Activated CD4-positive, alpha-beta T cell treated with anti-CD3 and anti-CD28 coated beads, Interleukin-2, amount 50 U/mL, for 24 hours (primary cell): ENCODE results near the gene NANS.

Experiments
- DNase-seq, 2 donors: peaks; one replicate each; pipeline ENCODE4 v3.0.0-alpha.2; 2020; ENCODE audit warnings: low read depth in 1 of 2, low spot score in 1 of 2

Gene NANS

DNA sequence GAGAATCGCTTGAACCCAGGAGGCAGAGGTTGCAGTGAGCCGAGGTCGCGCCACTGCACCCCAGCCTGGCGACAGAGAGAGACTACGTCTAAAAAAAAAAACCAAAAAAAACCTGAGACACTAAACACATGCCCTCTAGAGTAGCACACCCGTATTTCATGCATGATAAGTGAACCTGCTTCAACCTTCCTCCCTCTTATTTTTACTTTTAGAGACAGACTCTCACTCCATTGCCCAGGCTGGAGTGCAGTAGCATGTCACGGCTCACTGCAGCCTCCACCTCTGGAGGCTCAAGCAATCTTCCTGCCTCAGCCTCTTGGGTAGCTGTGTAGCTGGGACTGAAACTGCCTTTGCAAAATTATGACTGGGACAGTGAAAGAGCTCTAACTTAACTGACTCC is 17.6 kb upstream of the NANS start:
- no peak for DNase-seq

- DNase-seq: no peak
Measured at GRCh38 chr9:98039607-98040017, 16.9 kb upstream of the NANS start.

- no peak for DNase-seq
Measured at GRCh38 chr9:98040212-98040611, 16.3 kb upstream of the NANS start.

DNA sequence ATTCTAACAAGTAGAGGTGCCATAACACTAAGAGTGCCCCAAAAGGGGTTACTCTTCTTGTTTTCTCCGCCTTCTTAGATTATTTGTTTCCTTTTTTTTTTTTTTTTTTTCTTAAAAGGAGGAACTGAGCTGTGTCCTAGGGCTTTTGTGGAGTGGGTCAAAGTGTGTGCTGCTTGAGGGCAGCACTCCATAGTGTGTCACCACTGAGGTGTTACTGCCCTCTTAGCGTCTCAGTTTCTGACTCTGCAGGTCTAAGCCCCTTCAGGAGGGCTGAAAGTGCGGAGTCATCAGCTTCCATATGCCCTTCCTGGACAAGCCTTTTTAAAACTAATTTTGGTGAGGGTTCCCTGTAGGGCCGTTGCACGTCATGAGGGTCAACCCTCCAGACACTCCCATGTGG is 12.6 kb upstream of the NANS start:
- DNase-seq: no peak

DNA sequence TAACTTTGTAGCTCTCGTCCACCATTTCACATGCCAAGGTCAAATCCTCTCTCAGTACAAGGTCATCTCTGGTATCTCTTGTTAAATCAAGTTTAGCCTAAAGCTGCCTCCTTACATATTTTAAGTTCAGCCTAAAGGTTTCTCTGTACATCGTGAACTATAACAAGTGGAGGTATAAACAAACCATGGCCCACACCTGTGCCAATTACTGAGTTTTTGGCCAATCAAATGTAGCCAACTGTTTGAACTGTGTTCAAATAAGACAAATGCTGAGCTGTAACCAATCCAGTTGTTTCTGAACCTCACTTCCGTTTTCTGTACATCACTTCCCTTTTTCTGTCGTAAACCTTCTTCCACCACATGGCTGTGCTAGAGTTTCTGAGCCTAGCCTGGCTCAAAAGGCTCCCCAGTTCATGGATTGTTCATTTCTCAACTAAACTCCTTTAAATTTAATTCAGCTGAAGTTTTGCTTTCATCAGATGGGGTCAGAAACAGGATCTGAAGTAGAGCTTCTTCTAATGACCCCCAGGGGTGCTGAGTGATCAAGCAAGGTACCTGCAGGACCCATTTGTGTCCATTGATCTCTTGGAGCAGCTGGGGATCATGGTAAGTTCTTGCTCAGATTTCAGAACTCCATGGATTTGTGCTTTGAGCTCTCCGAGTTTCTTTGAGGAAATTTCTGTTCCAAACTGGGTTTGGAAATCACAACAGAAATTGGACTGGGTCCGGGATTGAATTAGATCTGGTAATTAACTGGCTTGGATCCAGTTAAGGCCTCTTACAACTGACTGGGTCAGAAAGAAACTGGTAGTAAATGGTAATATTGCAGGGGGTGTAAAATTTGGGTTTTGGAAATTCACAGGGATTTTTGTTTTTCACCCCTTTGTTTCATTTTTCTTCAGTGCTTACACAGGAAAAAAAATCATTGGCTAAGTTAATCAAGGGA is 11.0 kb upstream of the NANS start:
- DNase-seq: peak in 1 of 2 donors; percentile 54

- DNase-seq: no peak
Measured at GRCh38 chr9:98046180-98046543, 10.4 kb upstream of the NANS start.

- DNase-seq: no peak
Measured at GRCh38 chr9:98047002-98047401, 9.5 kb upstream of the NANS start.

DNA sequence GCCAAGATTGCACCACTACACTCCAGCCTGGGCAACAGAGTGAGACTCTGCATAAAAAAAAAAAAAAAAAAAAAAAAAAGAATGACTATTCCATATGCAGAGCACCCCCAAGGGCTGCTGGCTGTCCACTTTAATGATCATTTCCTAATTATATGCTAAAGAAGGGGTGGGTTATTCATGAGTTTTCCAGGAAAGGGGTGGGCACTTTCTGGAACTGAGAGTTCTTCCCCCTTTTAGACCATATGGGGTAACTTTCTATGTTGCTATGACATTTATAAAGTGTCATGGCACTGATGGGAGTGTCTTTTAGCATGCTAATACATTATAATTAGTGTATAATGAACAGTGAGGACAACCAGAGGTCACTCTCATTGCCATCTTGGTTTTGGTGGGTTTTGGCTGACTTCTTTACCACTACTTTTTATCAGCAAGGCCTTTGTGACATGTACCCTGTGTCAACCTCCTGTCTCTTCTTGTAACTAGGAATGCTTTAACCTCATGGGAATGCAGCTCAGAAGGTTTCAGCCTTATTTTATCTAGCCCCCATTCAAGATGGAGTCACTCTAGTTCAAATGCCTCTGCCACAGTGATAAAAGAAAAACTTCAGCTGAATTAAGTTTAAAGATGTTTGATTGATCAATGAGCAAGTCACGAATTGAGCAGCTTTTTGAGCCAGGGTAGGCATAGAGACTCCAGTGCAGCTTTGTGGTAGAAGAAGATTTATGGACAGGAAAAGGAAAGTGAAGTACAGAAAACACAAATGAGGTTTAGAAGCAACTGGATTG is 7.1 kb upstream of the NANS start:
- DNase-seq: no peak

- no peak for DNase-seq
Measured at GRCh38 chr9:98050351-98050750, 6.2 kb upstream of the NANS start.

- no peak for DNase-seq
Measured at GRCh38 chr9:98054376-98054951, 2.1 kb upstream of the NANS start.

- DNase-seq: peak in 1 of 2 donors; percentile 19
Measured at GRCh38 chr9:98057138-98057799, 737 bp downstream of the NANS start.

GRCh38 chr9:98062161-98062560 is 5.6 kb downstream of the NANS start:
- DNase-seq: no peak

GRCh38 chr9:98064623-98065392 is 8.3 kb downstream of the NANS start:
- no peak for DNase-seq

GRCh38 chr9:98066235-98066634 is 9.7 kb downstream of the NANS start:
- no peak for DNase-seq

GRCh38 chr9:98067184-98067583 is 10.7 kb downstream of the NANS start:
- no peak for DNase-seq

GRCh38 chr9:98069551-98069950 is 13.0 kb downstream of the NANS start:
- DNase-seq: no peak

- DNase-seq: no peak
Measured at GRCh38 chr9:98070704-98071103, 14.2 kb downstream of the NANS start.

GRCh38 chr9:98071737-98072136 is 15.2 kb downstream of the NANS start:
- no peak for DNase-seq

DNA sequence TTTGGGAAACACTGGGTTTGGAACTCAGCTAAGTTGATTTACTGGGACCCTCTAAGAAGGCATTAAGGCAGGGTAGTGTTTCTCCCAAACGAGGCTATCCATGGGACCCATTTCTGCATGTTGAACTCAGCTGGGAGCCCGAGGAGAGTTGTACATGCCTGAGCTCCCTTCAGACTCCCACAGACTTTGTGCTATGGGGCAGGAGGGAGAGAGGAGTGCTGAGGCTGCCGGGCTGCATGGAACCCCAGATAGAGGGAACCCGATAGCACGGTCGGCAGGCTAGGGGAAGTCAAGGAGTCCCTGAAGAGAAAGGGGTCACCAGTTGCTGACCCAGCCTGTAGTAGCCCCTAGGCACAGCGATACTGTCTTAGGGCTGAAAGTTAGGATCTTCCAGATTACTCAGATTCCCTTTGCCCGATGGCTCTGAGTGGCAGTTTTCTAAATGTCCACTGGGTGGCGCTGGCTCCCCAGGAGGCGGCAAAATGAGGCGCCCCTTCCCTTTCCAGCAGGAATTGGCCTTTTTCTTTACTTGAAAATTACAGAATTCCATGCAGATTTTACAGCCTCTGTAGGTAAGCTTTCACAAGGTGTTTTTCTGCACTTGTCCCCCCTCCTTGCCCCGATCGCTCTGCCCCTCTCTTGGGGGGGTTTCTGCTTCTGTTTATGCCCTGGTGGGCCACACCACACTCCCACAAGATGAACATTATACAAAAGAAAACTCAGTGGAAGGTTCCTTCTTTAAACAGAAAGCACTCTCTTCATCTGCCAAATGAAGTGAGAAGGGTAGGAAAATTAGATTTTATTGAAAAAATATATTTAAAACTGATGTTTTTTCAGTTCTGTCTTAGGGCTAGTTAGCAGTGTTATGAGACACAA is 17.8 kb downstream of the NANS start:
- peak; percentile 44 to 45 for DNase-seq
